GM19023 (cell line): Measurements from ENCODE around the gene ABO.
"Not testable (repeated sequence)": the region's sequence is repeated elsewhere in the genome, so short reads cannot be mapped to it uniquely, and the experiment has no call there.

Source experiments
- ATAC-seq: cut with Tn5 transposase; IDR thresholded peaks from one replicate; pipeline ENCODE4 v1.9.1; 2021; ENCODE audit warnings: mild to moderate bottlenecking, moderate library complexity; ENCODE audit not compliant: unreplicated experiment

ABO gene

GRCh38 chr9:133275105-133276000 is at the start of gene ABO:
TSS of gene ABO (minus strand) at chr9:133275201.
- no peak for ATAC-seq

GRCh38 chr9:133323991-133324703 is 49.1 kb upstream of the ABO start:
- no peak for ATAC-seq

- ATAC-seq, result no peak
Measured at GRCh38 chr9:133323211-133323610, 48.2 kb upstream of the ABO start.

GRCh38 chr9:133322701-133323100 is 47.7 kb upstream of the ABO start:
- ATAC-seq, result no peak

GRCh38 chr9:133321411-133321935 is 46.5 kb upstream of the ABO start:
- ATAC-seq, result no peak

- no peak for ATAC-seq
Measured at GRCh38 chr9:133320421-133320881, 45.5 kb upstream of the ABO start.

- not testable (repeated sequence) for ATAC-seq
Measured at GRCh38 chr9:133317551-133317950, 42.5 kb upstream of the ABO start.

- no peak for ATAC-seq
Measured at GRCh38 chr9:133315997-133316396, 41.0 kb upstream of the ABO start.

- no peak for ATAC-seq
Measured at GRCh38 chr9:133309608-133310007, 34.6 kb upstream of the ABO start.

GRCh38 chr9:133307301-133307700 is 32.3 kb upstream of the ABO start:
- ATAC-seq, result no peak

GRCh38 chr9:133306242-133307204 is 31.5 kb upstream of the ABO start:
- ATAC-seq, result no peak

GRCh38 chr9:133305731-133306130 is 30.7 kb upstream of the ABO start:
- ATAC-seq, result no peak

- no peak for ATAC-seq
Measured at GRCh38 chr9:133304477-133305377, 29.7 kb upstream of the ABO start.

GRCh38 chr9:133304158-133304470 is 29.1 kb upstream of the ABO start:
- no peak for ATAC-seq

GRCh38 chr9:133303266-133304157 is 28.5 kb upstream of the ABO start:
- ATAC-seq, result no peak

GRCh38 chr9:133301253-133302230 is 26.5 kb upstream of the ABO start:
- no peak for ATAC-seq

- not testable (repeated sequence) for ATAC-seq
Measured at GRCh38 chr9:133299996-133300395, 25.0 kb upstream of the ABO start.

- ATAC-seq, result no peak
Measured at GRCh38 chr9:133294257-133294656, 19.3 kb upstream of the ABO start.
